ENCODE data around the gene MNT. TPM values are rescaled to one million over a fixed set of nuclear protein-coding genes. Genes with fewer than 3 reads are reported as not detected.

Gene MNT
- total and polyA plus RNA-seq, 2 of the 8 experiments (the other 6 are each of a cell fraction or from before 2014, with no cell fraction given): 5.0 to 17.3 TPM

GRCh38 chr17:2362016-2362415 is 38.8 kb downstream of the MNT start (continued):
- no peak for TF ChIP-seq POLR2AphosphoS5 (IDR thresholded peaks at IDR 0.05; ENCODE audit: low read depth, low read length)
- TF ChIP-seq TAF7 (optimal IDR thresholded peaks at IDR 0.05; ENCODE audit: borderline replicate concordance, low read depth, low read length): no peak
- no peak for TF ChIP-seq SUZ12 (IDR thresholded peaks at IDR 0.05; ENCODE audit: low read length)
- no peak for TF ChIP-seq BRCA1 (IDR thresholded peaks at IDR 0.05; ENCODE audit: low read depth, low read length)
- no peak for TF ChIP-seq SIN3A (conservative IDR thresholded peaks at IDR 0.05 in 1 of 2, IDR thresholded peaks at IDR 0.05 in 1 of 2; ENCODE audit: low read depth in 1 of 2, low read length in 2 of 2)
- TF ChIP-seq TCF12 (IDR thresholded peaks at IDR 0.05; ENCODE audit: low read depth, low read length): no peak
